ENCODE data around the gene ZKSCAN3.
"Not testable (repeated sequence)": the region's sequence is repeated elsewhere in the genome, so short reads cannot be mapped to it uniquely, and the experiment has no call there.

Gene ZKSCAN3

DNA sequence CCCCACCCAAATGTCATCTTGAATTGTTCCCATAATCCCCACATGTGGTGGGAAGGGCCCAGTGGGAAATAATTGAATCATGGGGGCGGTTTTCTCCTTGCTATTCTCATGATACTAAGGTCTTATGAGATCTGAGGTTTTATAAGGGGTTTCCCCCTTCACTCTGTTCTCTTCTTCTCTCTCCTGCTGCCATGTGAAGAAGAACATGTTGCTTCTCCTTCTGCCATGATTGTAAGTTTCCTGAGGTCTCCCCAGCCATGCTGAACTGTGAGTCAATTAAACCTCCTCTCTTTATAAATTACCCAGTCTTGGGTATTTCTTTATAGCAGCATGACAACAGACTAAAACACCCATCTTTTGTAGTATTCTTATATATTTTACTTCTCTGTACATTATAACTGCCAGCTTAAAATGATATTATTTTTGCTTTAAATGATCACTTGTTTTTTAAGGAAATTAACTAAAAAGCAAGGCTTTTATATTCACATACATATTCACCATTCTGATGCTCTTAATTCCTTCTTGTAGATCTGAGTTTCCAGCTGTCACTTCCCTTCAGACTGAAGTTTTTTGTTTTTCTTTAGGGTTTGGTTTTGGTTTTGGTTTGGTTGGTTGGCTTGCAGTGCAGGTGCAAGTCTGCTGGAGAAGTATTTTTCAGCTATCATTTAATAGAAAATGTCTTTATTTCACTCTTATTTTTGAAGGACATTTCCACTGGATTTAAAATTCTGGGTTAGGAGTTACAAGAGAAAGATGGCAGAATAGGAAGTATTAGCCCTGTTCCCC is 9.2 kb upstream of the ZKSCAN3 start:
- no peak for DNase-seq (ENCODE audit: low read depth in 2 of 2, low spot score in 1 of 2)

DNA sequence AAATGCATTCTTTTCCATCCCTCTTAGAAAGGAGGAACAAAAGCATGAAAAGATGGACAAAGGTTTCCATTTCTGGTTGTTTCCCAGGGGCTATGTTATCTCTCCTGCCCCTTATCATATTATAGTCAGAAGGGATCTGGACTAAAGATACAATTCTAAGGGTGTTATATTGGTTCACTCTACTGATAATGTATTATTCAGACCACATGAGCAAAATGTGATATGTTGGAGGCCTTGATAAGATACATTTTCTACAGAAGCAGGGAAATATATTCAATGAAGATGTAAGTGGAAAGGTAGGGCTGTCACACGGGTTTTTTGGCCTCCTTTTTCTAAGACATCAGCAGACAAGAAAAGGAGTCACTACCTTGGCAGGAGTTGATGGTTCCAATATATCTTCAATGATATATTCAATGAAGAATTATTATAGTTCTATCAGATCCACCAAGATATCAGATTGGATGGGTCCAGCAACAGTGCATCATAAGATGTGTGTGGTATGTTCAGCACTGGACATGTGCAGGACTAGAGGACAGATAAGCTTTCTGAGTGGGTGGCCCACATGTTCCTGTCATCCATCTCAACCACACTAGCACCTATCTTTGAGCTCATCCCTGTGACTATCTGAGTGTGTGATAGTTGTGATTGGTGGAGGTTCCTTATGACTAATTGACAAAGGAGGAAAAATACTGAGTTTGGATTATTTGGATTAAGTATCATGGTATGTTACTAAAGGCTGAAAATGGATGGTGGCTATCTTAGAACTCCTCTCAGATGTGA is 5.7 kb upstream of the ZKSCAN3 start:
- DNase-seq (ENCODE audit: low read depth in 2 of 2, low spot score in 1 of 2) = no peak

DNA sequence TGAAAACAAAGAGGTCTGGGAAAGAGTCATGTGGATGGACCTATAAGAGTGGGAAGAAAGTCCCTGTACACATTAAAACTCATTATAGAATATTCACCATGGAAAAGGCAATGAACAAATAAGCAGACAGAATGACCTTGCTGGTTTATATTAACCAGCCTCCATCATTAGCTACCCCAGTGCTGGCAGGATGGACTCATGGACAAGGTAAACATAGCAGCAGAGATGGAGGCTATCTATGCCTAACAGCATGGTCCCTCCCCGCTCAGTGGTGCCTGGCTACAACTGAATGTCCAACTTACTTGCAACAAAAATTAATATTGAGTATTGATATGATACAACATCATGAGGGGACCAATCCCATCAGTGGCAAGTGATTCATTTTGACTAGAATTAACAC is 4.5 kb upstream of the ZKSCAN3 start:
- no peak for DNase-seq (ENCODE audit: low read depth in 2 of 2, low spot score in 1 of 2)

DNA sequence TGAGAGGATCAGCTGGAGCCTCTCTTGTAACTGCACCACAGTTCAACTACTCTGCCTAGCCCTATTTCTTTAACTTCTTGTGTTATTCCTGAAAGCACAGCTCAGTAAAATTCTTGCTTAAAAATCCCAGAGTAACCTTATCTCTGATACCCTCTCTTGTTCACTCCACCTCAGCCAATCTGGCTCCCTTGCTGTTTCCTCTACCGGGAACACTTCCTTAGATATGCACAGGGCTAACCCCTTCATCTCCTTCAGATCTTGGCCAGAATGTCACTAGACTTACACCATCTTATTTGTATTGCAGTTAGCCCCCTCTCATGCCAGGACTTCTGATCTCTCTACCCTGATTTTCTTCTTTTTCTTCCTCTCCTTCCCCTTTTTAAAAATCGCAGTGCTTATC is 2.6 kb upstream of the ZKSCAN3 start:
- no peak for DNase-seq (ENCODE audit: low read depth in 2 of 2, low spot score in 1 of 2)

DNA sequence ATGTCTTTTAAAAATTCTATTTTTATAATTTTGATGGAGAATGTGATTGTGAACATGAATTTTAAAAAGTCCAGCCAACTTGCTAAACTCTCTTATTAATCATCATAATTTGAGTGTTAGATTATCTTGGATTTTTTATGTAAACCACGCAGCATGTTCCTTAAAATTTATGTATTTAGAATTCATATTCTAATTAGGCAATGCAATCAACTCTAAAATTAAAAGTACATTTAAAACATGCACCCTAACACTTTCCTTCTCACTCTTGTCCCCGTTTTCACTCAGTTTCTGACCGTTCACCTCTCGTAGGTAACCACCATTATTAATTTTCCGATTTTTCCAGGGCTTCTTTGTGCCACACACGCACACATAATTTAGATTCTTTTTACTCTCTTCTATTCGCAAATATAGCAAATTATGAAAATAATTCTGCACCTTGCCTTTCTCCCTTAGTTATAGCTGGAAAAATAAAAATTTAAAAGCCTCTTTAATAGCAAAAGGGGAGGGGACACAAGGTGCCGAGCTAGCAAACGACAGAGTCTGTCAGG is 329 bp upstream of the ZKSCAN3 start:
- no peak for DNase-seq (ENCODE audit: low read depth in 2 of 2, low spot score in 1 of 2)

- no peak for DNase-seq (ENCODE audit: low read depth in 2 of 2, low spot score in 1 of 2)
Measured at GRCh38 chr6:28351087-28351486, 1.3 kb downstream of the ZKSCAN3 start.

DNA sequence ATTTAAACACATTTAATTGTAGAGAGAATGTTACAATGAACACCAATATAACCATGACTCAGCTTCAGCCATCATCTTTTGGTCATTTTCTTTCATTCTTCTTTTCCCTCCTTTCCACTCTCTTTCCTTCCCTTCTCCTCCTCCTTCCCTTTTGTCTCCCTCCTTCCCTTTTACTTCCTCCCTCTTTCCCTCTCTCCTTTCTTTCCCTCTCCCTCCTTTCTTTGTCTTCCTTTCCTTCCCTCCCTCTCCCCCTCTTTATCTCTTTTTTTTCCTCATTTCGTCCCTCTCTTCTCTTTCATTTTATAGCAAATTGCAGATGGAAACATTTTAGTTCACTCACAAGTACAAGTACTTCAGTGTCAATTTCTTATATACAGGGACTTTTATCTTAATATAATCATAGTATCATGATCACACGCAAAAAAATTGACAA is 1.8 kb downstream of the ZKSCAN3 start:
- DNase-seq (ENCODE audit: low read depth in 2 of 2, low spot score in 1 of 2) = no peak

DNA sequence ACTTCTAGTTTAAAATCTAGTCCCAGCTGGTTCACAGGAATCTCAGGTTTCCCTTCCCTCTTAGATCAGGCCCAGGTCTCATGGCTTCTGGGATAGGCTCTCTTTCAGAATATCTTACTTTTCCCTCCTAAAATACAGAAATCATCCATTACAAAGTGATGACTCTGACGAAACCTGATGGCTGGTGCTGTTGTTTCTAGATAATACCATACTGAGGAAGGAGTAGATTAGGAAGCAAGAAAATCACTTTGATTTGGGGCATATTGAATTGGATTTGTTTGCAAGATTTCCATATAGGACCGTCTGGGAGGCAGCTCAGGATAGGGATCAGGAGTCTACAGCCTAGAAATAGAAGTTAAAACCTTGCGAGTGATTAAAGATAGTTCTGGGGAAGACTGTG is 3.6 kb downstream of the ZKSCAN3 start:
- DNase-seq (ENCODE audit: low read depth in 2 of 2, low spot score in 1 of 2) = no peak

DNA sequence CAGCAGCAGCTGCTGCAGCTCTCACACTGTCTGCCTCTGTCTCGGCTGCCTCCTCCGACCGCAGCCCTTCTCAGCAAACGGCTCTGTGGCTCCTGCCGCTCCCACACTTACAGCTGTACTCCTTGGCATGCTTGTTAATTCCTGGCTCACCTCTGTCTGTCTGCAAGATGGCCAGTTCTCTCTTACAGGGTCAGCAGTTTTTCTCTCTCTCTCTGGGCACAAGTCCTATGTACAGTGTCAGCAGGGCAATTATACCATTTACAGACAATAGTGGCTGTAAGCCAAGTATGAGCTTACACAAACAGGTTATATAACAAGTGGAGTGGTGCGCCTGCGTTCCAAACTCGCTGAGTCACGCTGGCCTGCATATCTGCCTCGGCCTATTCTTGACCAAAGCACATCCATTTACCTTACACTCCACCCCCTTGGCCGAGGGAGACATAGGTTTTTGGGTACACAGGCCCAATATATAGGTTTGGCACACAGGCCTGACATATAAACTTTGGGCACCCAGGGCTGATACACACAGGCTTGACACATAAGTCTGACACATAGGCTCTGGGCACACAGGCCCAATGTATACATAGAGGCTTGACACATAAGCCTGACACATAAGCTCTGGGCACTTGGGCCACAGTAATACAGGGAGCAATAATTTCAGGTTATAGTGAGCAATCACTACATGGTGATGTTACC is 4.4 kb downstream of the ZKSCAN3 start:
- DNase-seq (ENCODE audit: low read depth in 2 of 2, low spot score in 1 of 2) = no peak

GRCh38 chr6:28354688-28355554 is 5.2 kb downstream of the ZKSCAN3 start:
- DNase-seq (ENCODE audit: low read depth in 2 of 2, low spot score in 1 of 2) = no peak

GRCh38 chr6:28355743-28356665 is 6.3 kb downstream of the ZKSCAN3 start:
- peak in 1 of 2 donors; percentile 24 for DNase-seq (ENCODE audit: low read depth in 2 of 2, low spot score in 1 of 2)

- DNase-seq (ENCODE audit: low read depth in 2 of 2, low spot score in 1 of 2) = no peak
Measured at GRCh38 chr6:28356666-28357020, 6.9 kb downstream of the ZKSCAN3 start.

DNA sequence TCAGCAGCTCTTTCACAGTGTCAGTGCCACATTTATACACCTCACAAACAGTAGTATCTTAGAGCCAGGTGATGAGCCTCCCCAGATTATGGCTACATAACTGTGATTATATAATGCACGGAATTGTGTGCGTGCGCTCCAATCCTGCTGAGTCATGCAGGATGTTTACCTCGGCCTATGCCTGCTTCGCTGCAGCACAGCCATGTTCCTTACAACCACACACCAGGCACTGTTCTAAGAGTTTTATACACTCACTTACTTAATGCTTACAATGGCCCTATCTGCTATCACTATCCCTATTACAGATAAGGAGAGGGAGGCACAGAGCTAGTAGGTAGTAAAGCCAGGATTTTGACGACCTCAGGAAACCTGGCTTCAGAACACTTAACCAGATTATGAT is 7.3 kb downstream of the ZKSCAN3 start:
- no peak for DNase-seq (ENCODE audit: low read depth in 2 of 2, low spot score in 1 of 2)

GRCh38 chr6:28359562-28359961 is 9.8 kb downstream of the ZKSCAN3 start:
- not testable (repeated sequence) for DNase-seq (ENCODE audit: low read depth in 2 of 2, low spot score in 1 of 2)

DNA sequence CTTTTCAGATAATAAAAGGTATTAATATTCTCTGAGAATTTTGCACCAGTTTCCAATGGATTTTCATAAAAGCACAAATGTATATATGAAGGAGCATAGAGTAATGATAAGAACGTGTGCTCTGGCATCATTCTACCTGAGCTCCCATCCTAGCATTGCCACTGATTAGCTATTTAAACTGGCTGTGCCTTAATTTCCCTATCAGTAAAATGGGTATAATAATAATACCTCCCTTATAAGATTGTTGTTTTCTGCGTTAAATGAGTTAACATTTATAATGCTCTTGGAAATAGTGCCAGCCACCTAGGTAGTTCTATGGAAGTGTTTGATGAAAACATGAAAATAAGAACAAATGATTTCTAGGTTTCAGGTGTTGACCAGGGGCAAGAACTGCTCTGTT is 11.2 kb downstream of the ZKSCAN3 start:
- no peak for DNase-seq (ENCODE audit: low read depth in 2 of 2, low spot score in 1 of 2)

- DNase-seq (ENCODE audit: low read depth in 2 of 2, low spot score in 1 of 2) = not testable (repeated sequence)
Measured at GRCh38 chr6:28365590-28365989, 15.8 kb downstream of the ZKSCAN3 start.

GRCh38 chr6:28368522-28368921 is 18.8 kb downstream of the ZKSCAN3 start:
- no peak for DNase-seq (ENCODE audit: low read depth in 2 of 2, low spot score in 1 of 2)

GRCh38 chr6:28369463-28369862 is 19.7 kb downstream of the ZKSCAN3 start:
- DNase-seq (ENCODE audit: low read depth in 2 of 2, low spot score in 1 of 2) = no peak

GRCh38 chr6:28370440-28370839 is 20.7 kb downstream of the ZKSCAN3 start:
- no peak for DNase-seq (ENCODE audit: low read depth in 2 of 2, low spot score in 1 of 2)

DNA sequence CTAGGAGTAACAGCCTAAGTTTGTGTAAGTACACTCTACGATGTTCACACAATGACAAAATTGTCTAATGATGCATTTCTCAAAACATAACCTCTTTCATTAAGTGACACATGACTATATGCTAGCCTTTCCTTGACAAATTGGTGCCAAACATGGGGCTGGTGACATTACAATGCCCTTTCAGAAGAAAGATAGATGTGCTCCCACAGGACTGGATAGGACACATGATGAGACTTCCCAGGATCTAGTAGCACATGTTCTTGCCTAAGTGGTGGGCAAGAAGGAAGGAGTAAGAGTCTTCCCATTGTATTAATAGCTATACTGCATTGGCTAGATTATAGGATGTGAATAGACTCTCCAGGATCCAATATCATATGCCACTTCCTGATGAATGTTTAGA is 21.5 kb downstream of the ZKSCAN3 start:
- no peak for DNase-seq (ENCODE audit: low read depth in 2 of 2, low spot score in 1 of 2)

All from stimulated activated CD8-positive, alpha-beta memory T cell treated with anti-CD3 and anti-CD28 coated beads, Interleukin-4, amount 100 ng/mL, for 4 hours (primary cell).